Activated CD4-positive, CD25-positive, alpha-beta regulatory T cell (primary cell): Measurements from ENCODE around the gene NTN5.
"Not testable (repeated sequence)": the region's sequence is repeated elsewhere in the genome, so short reads cannot be mapped to it uniquely, and the experiment has no call there.

ENCODE experiments used
- DNase-seq, 4 experiments: peaks; one replicate each; lab custom pipeline; 2025; lab: John Stamatoyannopoulos, UW

NTN5 gene

DNA sequence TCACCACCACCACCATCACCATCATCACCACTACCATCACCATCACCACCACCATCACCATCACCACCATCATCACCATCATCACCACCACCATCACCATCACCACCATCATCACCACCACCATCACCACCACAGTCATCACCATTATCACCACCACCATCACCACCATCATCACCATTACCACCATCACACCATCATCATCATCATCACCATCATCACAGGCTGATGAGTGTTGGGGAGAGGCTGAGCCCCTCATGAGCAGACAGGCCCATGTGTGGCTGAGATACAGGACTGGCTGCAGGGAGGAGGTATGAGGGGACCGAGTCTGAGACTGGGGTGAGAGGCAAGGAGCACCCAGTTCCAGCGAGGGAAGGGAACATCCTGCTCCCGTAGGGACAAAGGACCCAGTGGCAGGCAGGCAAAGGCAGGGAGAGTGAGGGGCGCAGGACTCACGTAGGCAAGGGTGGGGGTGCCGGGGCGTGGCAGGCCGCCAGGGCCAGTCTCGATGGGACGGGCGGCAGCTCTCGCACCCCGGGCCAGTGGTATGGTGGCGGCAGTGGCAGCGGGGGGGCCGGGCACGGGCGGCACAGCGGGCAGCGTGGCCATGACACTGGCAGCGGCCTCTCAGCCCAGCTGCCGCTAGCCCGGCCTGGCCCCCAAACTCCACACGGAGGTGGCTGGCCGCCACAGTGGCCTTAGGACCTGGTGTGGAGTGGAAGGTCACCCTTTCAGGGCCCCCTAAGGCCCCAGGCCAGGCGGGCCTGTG, 2.7 kb downstream of the NTN5 start:
- no peak for DNase-seq

- DNase-seq = no peak
Measured at GRCh38 chr19:48668761-48669160, 4.1 kb downstream of the NTN5 start.

- DNase-seq = no peak
Measured at GRCh38 chr19:48668332-48668731, 4.5 kb downstream of the NTN5 start.

- DNase-seq = no peak
Measured at GRCh38 chr19:48665786-48666185, 7.0 kb downstream of the NTN5 start.

- no peak for DNase-seq
Measured at GRCh38 chr19:48664476-48664875, 8.3 kb downstream of the NTN5 start.

DNA sequence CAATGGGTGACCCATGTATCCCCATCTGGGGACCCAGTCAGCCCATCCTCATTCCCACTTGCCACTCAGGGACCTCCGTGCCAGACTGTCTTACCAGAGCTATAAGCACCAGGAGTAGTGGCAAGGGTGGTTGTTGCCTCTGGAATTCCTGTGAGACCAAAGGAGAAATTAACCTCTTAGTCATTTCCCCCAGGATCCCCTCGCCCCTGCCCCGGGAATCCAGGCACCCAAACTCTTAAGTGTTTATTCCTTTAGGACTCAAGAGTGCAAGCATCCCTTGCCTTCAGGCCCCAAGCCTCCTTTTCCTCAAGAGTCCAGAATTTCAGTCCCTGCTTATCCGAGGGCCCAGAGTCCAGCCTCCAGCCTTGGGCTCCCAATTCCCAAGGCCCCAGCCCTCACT, 9.2 kb downstream of the NTN5 start:
- DNase-seq = no peak

DNA sequence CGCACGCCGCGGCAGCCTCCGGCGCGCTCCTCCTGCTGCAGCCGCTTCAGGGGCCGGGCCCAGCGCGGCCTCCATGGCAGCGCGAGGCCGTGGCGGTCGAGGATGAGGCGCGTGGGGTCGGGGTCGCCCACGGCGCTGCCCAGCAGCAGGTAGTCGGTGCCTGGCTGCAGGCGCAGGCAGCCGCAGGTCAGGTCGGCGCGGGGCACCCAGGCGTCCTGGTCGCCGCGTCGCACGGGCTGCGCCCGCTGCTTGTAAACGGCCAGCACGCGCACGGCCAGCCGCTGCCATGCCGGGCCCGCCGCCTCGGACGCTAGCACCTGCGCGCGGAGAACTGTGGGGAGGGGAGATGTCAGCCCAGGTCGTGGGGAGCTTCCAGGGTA, 11.1 kb downstream of the NTN5 start:
- no peak for DNase-seq

- peak; percentile 41 to 57 (median 54) for DNase-seq
Measured at GRCh38 chr19:48660852-48661710, 11.7 kb downstream of the NTN5 start.

GRCh38 chr19:48659768-48660167, 13.0 kb downstream of the NTN5 start:
- no peak for DNase-seq

DNA sequence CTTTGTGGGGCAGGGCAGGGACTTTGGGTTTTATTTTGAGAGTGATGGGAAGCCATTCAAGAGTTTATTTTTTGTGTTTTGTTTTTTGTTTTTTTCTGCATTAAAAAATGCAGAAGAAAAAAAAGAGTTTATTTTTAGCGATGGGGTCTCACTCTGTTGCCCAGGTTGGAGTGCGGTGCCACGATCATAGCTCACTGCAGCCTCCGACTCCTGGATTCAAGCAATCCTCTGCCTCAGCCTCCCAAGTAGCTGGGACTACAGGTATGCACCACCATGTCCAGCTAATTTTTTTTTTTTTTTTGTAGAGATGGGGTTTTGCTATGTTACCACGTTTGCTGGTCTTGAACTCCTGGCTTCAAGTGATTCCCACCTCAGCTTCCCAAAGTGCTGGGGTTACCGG, 14.3 kb downstream of the NTN5 start:
- no peak for DNase-seq

- DNase-seq = not testable (repeated sequence)
Measured at GRCh38 chr19:48657828-48658227, 15.0 kb downstream of the NTN5 start.

DNA sequence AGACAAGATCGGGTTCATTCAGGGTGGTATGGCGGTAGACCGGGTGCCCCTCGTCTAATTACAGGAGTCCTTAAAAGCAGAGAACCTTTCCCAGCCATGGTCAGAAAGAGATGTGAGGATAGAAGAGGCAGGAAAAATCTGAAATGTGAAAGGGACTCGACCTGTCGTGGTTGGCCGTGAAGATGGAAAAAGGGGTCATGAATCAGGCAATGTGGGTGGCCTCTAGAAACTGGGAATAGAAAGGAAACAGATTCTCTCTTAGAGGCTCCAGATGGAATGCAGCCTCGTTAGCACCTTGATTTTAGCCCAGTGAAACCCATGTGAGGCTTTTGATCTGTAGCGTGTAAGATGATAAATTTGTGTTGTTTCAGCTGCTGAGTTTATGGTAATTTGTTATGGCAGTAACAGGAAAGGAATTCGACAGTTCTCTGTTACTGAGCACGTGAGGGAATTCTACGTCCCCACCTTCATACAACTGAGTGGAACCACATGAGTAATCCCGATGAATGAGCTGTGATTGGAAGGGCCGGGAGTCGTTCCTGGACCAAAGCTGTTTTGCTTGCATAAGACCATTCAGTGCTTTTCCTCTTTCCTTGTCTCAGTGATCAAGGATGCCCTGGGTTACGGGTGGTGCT, 15.9 kb downstream of the NTN5 start:
- no peak for DNase-seq

DNA sequence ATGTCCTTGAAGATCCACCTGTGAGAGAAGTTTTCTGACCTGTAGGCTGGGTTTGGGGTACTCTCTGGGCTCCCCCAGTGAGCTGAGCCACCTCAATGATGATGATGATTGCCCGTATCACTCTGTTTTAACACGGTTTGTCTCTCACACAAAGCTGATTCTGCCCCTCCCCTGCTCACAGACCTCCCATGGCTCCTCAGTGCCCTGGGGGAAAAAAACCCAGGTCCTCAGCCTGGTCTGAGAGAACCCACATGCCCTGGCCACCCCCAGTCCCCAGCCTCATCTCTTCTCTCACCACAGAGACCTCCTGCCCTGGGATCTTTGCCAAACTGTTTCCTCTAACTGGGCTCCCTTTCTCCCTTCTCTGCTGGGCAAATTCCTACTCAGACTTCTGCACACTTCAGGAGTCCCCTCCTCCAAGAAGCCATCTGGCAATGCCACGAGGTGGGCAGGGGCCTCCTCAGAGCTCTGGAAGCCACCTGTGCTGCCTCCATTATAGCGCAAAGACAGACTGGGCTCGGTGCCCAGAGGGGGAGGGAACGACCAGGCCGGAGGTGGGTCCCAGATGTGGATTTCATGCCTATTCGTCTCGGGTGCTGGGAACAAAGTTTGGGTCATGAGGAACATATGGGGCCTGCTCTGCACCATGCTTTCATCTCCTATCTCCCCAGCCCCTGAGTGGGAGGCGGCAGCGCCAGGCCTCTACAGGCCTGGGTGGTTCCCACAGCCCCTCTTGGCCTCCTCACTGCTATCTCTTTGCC, 18.3 kb downstream of the NTN5 start:
- no peak for DNase-seq

- DNase-seq = no peak
Measured at GRCh38 chr19:48651683-48652048, 21.2 kb downstream of the NTN5 start.

DNA sequence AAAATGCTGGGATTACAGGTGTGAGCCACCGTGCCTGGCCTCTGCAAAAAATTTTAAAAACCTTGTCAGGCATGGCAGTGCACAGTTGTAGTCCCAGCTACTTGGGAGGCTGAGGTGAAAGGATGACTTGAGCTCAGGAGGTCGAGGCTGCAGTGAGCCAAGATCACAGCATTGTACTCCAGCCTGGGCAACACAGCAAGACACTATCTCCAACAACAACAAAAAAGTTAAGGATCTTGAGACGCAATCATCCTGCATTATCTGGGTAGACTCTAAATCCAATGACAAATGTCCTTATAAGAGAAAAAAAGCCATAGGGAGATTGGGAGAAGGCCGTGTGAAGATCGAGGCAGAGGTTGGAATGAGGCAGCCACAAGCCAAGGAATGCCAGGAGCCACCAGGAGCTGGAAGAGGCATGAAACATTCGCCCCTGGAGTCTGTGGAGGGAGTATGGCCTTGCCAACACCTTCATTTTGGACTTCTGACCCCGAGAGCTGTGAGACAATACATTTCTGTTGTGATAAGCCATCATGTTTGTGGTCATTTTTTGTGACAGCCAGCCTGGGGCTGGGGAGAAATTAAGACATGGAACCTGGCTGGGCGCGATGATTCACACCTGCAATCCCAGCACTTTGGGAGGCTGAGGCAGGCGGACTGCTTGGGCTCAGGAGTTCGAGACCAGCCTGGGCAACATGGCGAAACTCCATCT, 21.7 kb downstream of the NTN5 start:
- DNase-seq = no peak

GRCh38 chr19:48648134-48648533, 24.7 kb downstream of the NTN5 start:
- no peak for DNase-seq

DNA sequence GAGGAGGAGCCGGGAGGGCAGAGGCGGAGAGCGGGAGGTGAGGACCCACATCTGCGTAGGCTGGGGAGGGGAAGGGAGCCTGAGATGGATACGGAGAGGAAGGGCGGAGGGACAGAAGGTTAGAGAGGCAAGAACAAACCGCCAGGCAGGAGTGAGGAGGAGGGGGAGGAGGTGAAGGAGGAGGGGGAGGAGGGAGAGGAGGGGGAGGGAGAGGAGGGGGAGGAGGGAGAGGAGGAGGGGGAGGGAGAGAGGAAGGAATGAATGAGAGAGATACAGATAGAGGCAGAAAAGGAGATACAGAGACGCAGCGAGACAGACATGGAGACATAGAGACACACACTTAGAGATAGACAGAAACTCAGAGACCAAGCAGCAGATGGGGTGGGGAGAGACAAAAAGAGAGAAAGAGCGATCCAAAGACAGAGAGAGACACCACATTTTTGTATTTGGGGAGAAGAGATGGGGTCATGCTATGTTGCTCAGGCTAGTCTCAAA, 26.0 kb downstream of the NTN5 start:
- no peak for DNase-seq

- peak; percentile 77 to 87 (median 83) for DNase-seq
Measured at GRCh38 chr19:48646001-48646721, 26.7 kb downstream of the NTN5 start, which contains the start of gene CA11. Gene CA11 (minus strand): TSS chr19:48646187. CDS start chr19:48645632, 555 bp downstream.

DNA sequence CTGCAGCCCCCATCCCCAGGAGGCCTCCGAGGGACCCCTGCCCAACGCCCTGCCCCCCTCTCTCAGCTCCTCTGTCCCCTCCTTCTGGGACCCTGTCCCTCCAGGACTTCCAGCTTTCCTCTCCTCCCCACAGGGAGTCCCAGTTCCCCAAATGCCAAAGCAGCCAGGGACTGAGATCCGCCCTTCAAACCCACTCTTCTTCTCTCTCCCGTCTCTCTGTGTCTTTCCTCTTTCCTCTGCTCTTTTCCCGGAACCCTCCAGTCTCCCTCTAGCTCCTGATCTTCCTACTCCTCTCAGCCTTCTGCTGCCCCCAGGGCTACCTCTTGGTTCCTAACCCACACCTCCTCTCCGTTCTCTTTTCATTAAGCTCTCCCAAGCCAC, 27.2 kb downstream of the NTN5 start:
- no peak for DNase-seq

GRCh38 chr19:48644839-48645619, 27.8 kb downstream of the NTN5 start:
- DNase-seq = peak; percentile 50 to 53 (median 52)
